NB4 (cell line): Measurements from ENCODE around the gene MYOM3.

Experiments
- DNase-seq: peaks from one replicate; pipeline ENCODE4 v3.0.0; 2010; ENCODE audit warnings: low read depth
- H3K4me3 ChIP-seq: one replicate; pipeline ENCODE4 v1.5.1; 2011; ENCODE audit warnings: mild to moderate bottlenecking, low read depth, low read length, moderate library complexity
- MAX ChIP-seq: IDR thresholded peaks from 2 replicates; pipeline ENCODE4 v1.6.1; 2011; ENCODE audit warnings: low read depth, low read length
- MYC ChIP-seq: IDR thresholded peaks from 2 replicates; pipeline ENCODE4 v1.6.1; 2011; ENCODE audit warnings: low read depth, low read length
- POLR2A ChIP-seq: IDR thresholded peaks from 2 replicates; pipeline ENCODE4 v1.6.1; 2011; ENCODE audit warnings: mild to moderate bottlenecking; ENCODE audit not compliant: insufficient read length; ENCODE audit errors: extremely low read depth
- TF ChIP-seq, protein P1 (sequence below): IDR thresholded peaks from one replicate; pipeline ENCODE4 v1.5.1; 2012; ENCODE audit warnings: low read depth, low read length

MYOM3 gene

GRCh38 chr1:24117722-24118409 lies 5.9 kb upstream of the MYOM3 start:
- DNase-seq = no peak
- TF ChIP-seq MYC (no peak), MAX (no peak), POLR2A (no peak)
- TF ChIP-seq, protein P1, sequence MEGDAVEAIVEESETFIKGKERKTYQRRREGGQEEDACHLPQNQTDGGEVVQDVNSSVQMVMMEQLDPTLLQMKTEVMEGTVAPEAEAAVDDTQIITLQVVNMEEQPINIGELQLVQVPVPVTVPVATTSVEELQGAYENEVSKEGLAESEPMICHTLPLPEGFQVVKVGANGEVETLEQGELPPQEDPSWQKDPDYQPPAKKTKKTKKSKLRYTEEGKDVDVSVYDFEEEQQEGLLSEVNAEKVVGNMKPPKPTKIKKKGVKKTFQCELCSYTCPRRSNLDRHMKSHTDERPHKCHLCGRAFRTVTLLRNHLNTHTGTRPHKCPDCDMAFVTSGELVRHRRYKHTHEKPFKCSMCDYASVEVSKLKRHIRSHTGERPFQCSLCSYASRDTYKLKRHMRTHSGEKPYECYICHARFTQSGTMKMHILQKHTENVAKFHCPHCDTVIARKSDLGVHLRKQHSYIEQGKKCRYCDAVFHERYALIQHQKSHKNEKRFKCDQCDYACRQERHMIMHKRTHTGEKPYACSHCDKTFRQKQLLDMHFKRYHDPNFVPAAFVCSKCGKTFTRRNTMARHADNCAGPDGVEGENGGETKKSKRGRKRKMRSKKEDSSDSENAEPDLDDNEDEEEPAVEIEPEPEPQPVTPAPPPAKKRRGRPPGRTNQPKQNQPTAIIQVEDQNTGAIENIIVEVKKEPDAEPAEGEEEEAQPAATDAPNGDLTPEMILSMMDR = no peak
- no peak overlapping the region for H3K4me3 ChIP-seq

- no peak overlapping the region for H3K4me3 ChIP-seq
- no peak for TF ChIP-seq POLR2A
- TF ChIP-seq MAX = no peak
- TF ChIP-seq MYC = no peak
- TF ChIP-seq, protein P1 = no peak
- DNase-seq = no peak
These were observed 5.2 kb upstream of the MYOM3 start for GRCh38 chr1:24117132-24117531.

DNA sequence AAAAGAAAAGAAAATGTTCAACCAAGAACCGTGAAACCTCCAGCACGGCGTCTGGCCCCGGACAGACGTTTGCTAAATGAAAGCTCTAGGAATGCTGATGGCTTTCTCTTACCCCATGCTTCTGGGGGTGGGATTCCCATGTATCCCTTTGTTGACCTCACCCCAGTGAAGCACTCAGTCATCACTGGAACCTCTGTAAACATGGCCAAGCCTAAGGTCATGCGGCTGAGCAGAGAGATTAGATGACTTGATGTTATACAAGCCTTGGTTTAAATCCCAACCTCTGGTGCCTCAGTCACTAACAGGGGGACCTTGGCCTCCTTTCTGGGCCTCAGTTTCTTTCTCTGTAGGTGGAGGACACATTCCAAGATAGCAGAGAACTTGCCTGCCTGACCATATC lies 2.8 kb upstream of the MYOM3 start:
- H3K4me3 ChIP-seq = no peak overlapping the region
- TF ChIP-seq MYC (no peak), POLR2A (no peak), MAX (no peak)
- TF ChIP-seq, protein P1 = no peak
- DNase-seq = no peak

DNA sequence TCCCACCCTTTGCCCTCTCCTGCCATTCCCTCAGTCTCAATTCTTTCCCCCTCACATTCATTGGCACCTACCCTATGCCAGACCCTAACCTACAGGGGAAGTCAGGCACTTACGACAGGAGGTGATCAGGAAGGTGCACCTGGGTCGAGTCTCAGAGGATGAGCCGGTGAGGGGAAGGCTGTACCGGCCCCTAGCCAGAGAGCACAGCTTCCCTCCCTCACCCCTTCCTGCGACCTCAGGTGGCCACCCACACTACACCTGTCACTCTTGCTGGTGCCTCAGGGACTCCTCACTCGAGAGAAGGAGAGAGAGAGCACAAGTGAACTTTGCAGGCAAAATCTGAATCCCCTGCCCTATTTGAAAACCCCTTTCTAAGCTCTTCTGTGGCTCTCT lies 1.7 kb upstream of the MYOM3 start:
- TF ChIP-seq MYC = no peak
- no peak for TF ChIP-seq MAX
- TF ChIP-seq, protein P1 = no peak
- TF ChIP-seq POLR2A = no peak
- DNase-seq = no peak
- H3K4me3 ChIP-seq = no peak overlapping the region

GRCh38 chr1:24111262-24111995 lies 506 bp downstream of the MYOM3 start:
- DNase-seq = no peak
- TF ChIP-seq MYC (no peak), MAX (no peak), POLR2A (no peak)
- no peak overlapping the region for H3K4me3 ChIP-seq

DNA sequence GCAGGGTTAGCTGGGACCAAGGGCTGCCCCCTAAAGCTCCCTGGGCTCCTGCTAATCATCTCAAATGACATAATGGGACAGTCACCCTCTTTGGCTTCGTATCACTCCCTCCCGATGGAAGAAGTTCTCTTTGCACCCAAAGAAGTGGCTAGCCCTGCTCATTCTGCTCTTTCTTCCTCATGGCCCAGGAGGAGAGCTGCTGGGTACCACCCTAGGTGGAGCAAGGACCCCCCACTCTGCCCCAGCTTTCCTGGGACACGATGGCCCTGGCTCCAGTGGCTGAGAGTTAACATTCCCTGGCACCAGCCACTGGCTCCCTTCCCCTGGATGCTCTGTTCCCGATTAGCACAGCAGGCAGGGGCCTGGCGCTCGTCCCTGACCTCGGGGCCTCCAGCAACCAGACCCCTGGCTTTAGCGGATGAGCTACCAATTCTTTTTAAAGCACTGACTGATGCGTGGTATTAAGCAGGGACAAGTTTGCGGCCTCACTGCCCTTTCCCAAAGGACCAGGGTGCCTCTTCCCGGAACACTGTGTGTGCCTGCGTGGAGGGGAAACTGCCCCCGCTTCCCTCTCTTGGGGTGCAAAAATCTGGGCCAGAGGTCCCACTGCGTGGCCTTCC lies 1.2 kb downstream of the MYOM3 start:
- TF ChIP-seq MAX (no peak), MYC (no peak), POLR2A (no peak)
- TF ChIP-seq, protein P1 = no peak
- H3K4me3 ChIP-seq = no peak overlapping the region
- no peak for DNase-seq
